GM21367 (cell line): ENCODE measurements around the gene PKP1.
"Not testable (repeated sequence)": the region's sequence is repeated elsewhere in the genome, so short reads cannot be mapped to it uniquely, and the experiment has no call there.

Experiments
- ATAC-seq: cut with Tn5 transposase; IDR thresholded peaks from one replicate; pipeline ENCODE4 v1.9.1; 2021; ENCODE audit not compliant: unreplicated experiment

PKP1 gene

GRCh38 chr1:201282931-201283829, at the start of gene PKP1:
Gene PKP1 (plus strand): TSS chr1:201283506. CDS start chr1:201283703, 197 bp downstream.
- ATAC-seq = no peak

- not testable (repeated sequence) for ATAC-seq
These were observed 43.7 kb upstream of the PKP1 start for GRCh38 chr1:201239646-201240045.

GRCh38 chr1:201240171-201240570, 43.1 kb upstream of the PKP1 start:
- no peak for ATAC-seq

GRCh38 chr1:201241736-201242135, 41.6 kb upstream of the PKP1 start:
- ATAC-seq = no peak

GRCh38 chr1:201245082-201245481, 38.2 kb upstream of the PKP1 start:
- ATAC-seq = no peak

- no peak for ATAC-seq
These were observed 34.4 kb upstream of the PKP1 start for GRCh38 chr1:201248721-201249559.

GRCh38 chr1:201250326-201251011, 32.8 kb upstream of the PKP1 start:
- ATAC-seq = no peak

- ATAC-seq = no peak
These were observed 31.9 kb upstream of the PKP1 start for GRCh38 chr1:201251411-201251810.

GRCh38 chr1:201251851-201252430, 31.4 kb upstream of the PKP1 start:
- no peak for ATAC-seq

- no peak for ATAC-seq
These were observed 30.3 kb upstream of the PKP1 start for GRCh38 chr1:201252944-201253371.

- ATAC-seq = no peak
These were observed 29.9 kb upstream of the PKP1 start for GRCh38 chr1:201253411-201253810.

- ATAC-seq = no peak
These were observed 29.2 kb upstream of the PKP1 start for GRCh38 chr1:201253906-201254624.

- no peak for ATAC-seq
These were observed 28.5 kb upstream of the PKP1 start for GRCh38 chr1:201254625-201255478.

- no peak for ATAC-seq
These were observed 27.6 kb upstream of the PKP1 start for GRCh38 chr1:201255479-201256362.

- ATAC-seq = not testable (repeated sequence)
These were observed 25.2 kb upstream of the PKP1 start for GRCh38 chr1:201258132-201258531.

GRCh38 chr1:201258763-201259230, 24.5 kb upstream of the PKP1 start:
- no peak for ATAC-seq

GRCh38 chr1:201259476-201260235, 23.6 kb upstream of the PKP1 start:
- ATAC-seq = no peak

GRCh38 chr1:201260236-201260590, 23.1 kb upstream of the PKP1 start:
- ATAC-seq = no peak
